ENCODE results near the gene CHKA.

Gene CHKA

DNA sequence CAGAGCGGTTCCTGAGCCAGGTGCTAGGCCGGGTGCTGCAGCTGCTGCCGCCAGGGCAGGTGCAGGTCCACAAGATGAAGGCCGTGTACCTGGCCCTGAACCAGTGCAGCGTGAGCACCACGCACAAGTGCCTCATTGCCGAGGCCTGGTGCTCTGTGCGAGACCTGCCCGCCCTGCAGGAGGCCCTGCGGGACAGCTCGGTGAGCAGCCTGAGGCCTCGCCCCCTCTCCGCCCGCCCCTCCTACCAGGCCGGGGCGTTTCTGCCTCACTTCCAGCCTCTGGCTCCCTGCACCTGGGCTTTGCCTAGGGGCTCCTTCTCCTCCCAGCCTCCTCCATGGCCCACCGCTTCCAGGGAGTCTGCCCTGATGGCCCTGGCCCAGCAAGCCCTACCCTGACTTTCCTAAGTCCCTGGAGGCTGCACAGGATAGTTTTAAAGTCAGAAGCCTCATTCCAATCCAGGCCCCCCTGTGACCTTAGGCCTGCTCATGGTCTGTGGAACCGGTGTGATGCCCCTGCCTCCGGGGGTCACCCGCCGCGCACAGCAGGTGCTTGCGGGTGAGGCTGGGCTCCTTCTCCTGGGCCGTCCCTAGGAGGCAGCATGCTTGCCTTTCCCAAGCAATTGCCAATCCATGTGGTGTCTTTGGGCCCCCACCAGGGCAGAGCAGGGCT, 76.9 kb downstream of the CHKA start:
- no peak for DNase-seq

- no peak for DNase-seq
Measured at GRCh38 chr11:68043349-68044144, 77.6 kb downstream of the CHKA start.

GRCh38 chr11:68043029-68043348, 78.2 kb downstream of the CHKA start:
- DNase-seq = no peak

DNA sequence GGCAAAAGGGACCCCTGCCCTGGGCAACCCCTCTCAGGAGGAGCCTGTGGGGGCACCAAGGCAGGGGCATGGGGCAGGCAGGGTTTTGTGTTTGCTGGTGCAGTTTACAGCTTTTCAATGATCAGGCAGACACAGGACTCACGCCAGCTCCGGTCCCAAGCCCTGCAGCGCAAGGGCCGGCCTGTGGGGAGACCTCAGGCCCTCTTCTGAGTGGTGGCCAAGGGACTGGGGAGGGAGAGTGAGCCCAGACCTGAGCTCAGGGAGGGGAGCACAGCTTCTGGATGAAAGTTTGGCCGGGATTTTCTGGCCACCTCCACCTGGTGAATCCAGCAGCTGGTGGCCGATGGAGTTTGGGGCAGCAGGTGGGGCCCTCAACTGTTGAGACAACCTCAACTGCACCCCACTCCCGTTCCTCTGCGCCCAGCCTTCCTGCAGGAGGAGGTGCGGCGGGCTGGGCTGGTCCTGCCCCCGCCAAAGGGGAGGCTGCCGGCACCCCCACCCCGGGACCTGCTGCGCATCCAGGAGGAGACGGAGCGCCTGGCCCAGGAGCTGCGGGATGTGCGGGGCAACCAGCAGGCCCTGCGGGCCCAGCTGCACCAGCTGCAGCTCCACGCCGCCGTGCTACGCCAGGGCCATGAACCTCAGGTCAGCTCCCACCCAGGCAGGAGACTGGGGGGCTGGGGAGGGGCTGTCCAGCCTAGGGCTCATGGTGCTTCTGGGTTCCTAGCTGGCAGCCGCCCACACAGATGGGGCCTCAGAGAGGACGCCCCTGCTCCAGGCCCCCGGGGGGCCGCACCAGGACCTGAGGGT, 78.8 kb downstream of the CHKA start:
- no peak for DNase-seq

GRCh38 chr11:68041617-68042218, 79.5 kb downstream of the CHKA start:
- DNase-seq = no peak

- DNase-seq = no peak
Measured at GRCh38 chr11:68040957-68041591, 80.1 kb downstream of the CHKA start.

- DNase-seq = no peak
Measured at GRCh38 chr11:68040101-68040956, 80.9 kb downstream of the CHKA start.

GRCh38 chr11:68039526-68040086, 81.6 kb downstream of the CHKA start:
- no peak for DNase-seq

- peak; percentile 36 for DNase-seq
Measured at GRCh38 chr11:68038718-68039525, 82.3 kb downstream of the CHKA start, which contains the start of gene TCIRG1. TCIRG1 (plus strand) TSS chr11:68039025; CDS start chr11:68041272, 2,247 bp downstream.

DNA sequence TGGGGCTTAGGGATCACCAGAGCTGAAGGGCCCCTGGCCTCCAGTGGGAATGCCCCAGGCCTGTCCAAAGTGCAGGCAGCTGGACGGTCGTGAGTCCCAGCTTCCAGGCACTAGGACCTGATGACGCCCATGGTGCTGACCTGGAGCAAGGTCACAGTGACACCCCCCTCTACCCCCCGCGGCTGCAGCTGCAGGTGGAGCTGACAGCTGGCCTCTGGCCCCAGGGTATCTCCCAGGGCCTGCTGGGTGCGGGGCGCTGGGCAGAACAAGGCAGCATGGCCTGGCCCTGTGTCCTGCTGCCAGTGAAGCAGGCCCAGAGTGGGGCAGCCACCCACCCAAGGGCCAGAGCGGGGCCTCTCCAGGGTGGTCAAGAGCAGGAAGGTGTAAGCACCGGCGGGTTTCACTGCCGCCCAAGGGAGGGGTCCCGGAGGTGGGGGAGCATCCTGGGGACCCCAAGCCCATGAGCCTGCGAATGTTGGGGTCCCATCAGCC, 82.9 kb downstream of the CHKA start:
- no peak for DNase-seq

DNA sequence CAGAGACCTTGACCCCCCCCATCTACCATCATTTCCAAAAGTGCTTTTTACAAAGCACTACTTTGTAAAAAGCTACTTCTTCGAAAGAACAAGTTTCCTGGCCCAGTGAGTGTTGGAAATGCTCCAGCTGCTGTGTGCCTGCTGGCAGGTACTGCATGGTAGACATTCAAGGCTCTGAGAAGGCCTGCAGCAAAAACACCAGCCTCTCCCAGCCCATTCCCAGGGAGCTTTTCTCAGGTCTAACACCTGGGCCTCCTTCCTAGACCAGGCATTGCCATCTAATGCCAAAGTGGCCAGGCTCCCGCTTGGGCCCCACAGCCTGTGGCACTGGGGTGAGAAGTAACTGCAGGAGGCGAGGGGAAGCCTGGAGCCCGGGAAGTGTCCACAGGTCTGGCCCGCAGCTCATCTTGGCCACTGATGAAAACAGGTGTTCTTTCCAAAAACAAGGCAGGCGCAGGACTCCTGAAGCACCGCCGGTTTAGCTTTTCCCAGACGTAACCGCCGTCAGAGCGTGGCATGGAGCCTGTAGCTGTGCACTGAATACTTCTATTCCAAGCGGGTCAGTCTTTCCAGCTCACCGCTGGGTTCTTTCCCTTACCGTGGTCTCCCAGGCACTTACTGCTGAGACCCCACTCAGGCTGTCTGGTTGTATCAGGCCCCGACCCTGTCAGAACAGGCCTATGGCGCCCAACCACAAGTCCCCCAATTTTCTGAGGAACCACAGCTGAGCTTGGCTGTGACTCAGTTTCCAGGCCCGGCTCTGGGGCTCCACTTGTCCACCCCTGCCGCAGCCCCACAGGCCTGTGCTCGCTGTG, 83.6 kb downstream of the CHKA start:
- DNase-seq = no peak

DNA sequence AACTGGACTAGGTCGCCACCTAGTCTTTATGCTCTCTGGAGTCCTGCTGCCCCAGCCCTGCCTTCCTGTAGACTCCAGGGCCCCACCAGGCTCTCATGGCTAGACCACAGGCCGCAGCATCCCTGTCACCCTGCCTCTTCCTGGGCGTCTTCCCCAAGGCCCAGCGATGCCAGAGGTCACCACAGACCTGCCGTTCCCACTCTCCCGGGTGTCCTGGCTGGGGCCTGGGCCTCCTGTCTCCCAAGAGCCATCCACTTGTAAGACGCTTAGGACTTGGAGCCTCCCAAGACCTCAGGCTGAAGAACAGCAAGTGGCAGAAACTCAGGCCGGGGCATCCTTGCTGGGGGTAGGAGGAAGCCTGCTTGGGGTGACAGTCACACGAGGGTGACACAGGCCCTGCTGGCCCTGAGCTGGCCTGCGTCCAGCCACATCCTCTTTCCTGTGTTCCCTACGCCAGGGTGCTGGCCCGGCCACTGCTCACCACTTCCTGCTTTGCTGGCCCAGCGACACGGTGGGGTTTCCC, 84.4 kb downstream of the CHKA start:
- DNase-seq = no peak

- no peak for DNase-seq
Measured at GRCh38 chr11:68036141-68036716, 85.0 kb downstream of the CHKA start.

DNA sequence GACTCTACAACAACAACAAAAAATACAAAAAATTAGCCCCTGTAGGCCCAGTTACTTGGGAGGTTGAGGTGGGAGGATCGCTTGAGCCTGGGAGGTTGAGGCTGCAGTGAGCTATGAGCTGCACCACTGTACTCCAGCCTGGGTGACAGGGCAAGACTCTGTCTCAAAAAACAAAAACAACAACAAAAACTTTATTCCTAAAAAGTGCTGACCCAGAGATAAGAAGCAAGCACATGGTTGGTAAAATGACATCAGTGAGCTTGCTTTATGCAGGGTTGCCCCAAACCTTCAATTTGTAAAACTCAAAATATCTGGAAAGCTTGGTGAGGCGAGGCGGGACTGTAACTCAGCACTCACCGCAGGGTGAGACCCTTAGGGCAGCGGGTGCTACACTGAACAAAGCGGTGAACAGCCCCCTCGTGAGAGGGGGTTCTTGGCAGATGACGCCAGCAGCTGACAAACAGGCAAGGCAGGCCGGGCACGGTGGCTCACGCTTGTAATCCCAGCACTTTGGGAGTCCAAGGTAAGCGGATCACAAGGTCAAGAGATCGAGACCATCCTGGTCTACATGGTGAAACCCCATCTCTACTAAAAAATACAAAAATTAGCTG, 85.8 kb downstream of the CHKA start:
- no peak for DNase-seq

DNA sequence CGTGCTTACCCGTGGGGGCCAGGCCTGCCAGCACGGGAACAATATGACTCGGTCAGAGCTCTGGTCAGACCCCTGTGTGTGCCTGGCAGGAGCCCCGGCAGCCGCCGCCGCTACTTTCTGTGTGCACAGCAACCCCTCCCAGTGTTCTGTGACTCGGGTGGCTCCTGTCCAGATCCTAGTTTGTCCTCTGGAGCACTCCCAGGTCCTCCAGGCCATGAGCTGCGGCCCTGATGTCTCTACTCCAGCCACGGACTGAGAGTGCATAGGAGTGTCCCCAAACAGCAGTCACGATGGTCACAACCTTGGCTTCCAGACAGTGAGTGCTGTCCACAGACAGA, 87.5 kb downstream of the CHKA start:
- DNase-seq = no peak

DNA sequence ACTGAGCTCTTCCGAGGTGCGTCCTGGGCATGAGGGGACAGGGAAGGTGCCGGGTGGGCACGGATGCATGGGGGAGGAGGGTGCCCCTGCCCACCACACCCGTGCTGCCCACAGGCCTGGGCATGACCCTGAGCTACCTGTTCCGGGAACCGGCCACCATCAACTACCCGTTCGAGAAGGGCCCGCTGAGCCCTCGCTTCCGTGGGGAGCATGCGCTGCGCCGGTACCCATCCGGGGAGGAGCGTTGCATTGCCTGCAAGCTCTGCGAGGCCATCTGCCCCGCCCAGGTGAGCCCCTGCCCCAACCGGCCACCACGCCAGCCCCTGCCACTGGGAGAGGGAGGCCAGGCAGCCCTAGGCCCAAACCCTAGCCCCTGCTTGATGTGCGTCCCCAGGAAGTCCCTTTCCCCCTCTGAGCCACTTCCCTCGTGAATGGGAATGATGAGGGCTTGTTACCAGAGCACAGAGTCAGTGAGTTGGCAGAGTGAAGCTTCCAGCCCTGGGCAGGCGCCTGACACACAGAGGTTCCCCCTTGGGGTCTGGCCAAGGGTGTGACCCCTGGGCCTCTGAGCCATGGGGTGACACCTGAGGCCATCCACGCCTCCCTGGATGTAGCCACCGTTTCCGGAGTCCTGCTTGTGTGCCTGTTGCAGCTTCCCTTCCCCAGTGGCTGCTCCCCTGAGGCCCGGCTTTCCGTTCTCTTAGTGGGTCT, 88.0 kb downstream of the CHKA start:
- no peak for DNase-seq

DNA sequence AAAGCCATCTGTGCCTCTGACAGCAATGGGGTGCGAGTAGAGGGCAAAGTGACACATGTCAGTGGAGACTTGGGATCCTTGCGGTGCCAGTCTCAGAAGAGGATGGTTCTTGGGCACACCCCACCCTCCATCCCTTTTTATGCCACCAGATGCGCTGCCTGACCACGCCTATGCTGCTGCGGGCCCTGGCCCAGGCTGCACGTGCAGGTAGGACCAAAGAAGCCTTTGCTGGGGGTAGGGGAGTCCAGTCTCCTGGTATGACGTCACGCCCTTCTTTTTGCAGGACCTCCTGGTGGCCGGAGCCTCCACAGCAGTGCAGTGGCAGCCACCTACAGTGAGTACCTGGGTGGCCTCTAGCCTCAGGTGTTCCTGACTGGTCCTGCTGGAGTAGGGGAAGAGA, 89.2 kb downstream of the CHKA start:
- no peak for DNase-seq

DNA sequence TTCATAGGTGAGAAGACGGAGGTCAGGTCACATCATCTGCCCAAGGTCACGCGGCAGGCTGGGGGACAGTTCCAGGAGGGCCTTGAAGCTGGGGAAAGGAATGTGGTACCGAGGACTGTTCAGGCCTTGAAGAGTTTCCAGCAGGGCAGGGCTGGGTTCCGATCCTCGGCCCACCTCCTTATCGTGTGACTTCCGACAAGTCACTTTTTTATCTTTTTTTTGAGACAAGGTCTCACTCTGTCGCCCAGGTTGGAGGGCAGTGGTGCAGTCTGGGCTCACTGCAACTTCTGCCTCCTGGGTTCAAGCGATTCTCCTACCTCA, 90.1 kb downstream of the CHKA start:
- no peak for DNase-seq
